NCI-H1930 (cell line): ENCODE results near the gene FMO5.
"Not testable (repeated sequence)": the region's sequence is repeated elsewhere in the genome, so short reads cannot be mapped to it uniquely, and the experiment has no call there.

Experiments used
- DNase-seq, 2 experiments: peaks; one replicate each; lab custom pipeline; 2025; lab: John Stamatoyannopoulos, UW

The FMO5 gene

DNA sequence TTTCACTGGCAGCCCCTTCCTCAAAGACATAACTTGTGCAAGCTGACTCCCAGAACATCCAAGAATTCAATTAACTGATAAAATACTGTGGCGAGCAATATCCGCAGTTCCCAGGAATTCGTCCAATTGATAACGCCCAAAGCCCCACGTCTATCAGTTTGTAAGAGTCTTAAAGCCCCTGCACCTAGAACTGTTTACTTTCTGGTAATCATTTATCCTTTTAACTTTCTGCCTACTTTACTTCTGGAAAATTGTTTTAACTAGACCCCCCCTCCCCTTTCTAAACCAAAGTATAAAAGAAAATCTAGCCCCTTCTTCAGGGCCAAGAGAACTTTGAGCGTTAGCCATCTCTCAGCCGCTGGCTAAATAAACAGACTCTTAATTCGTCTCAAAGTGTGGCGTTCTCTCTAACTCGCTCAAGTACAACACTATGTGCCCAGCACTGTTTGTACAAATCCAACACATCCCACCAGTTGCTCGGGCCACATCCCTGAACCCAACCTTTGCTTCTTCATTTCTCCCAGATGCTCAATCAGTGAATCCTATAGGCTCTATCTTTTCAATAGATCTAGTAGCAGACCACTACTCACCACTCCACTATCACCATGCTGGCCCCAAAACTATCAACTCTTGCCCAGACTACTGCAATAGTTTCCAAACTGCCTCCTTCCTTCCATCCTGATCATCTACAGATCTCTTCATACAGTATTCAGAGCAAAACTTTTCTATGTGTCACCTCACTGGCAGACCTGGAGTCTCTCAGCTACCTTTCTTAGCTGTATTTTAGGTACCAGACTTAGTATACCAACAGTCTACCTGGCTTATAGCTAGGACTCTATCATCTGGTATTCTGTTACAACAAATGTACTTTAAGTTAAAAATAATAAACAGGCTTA is 14.0 kb upstream of the FMO5 start:
- DNase-seq: no peak

DNA sequence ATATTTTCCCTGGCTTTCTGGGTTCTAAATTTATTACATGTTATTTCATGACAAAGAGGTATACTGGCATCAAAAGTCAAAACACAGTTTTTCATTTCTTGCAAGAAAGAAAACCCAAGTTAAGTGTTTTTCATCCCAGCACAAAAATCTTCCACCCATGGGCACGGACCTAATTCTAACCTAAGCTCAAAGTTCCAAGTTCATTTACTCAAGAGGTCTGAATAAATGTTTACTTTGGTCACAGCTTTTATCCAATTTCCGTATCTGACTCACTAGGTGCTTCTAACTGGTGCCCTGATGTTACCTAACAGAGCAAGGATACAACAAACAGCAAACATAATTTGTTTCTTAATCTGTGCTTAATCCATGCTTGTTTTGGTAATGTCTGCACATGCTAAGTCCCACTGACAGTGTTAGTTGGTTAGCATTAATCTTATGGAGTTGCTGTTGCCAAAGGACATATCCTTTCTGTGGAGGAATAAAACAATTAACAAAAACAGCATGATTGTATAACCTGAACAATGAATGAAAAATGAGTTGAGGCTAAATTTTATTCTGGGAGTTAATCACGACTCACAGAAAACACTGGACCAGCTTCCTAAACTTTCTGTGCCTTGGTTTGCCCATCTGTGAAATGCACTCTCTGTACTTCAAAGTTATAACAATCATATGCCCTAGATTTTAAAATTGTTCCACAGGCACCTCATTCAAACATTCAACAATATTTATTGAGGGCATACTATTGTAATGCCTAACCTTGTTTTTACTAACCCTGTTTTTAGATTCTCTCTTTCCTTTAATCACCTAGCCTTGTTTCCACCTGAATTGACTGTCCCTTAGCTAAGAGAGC is 13.1 kb upstream of the FMO5 start:
- DNase-seq: no peak

DNA sequence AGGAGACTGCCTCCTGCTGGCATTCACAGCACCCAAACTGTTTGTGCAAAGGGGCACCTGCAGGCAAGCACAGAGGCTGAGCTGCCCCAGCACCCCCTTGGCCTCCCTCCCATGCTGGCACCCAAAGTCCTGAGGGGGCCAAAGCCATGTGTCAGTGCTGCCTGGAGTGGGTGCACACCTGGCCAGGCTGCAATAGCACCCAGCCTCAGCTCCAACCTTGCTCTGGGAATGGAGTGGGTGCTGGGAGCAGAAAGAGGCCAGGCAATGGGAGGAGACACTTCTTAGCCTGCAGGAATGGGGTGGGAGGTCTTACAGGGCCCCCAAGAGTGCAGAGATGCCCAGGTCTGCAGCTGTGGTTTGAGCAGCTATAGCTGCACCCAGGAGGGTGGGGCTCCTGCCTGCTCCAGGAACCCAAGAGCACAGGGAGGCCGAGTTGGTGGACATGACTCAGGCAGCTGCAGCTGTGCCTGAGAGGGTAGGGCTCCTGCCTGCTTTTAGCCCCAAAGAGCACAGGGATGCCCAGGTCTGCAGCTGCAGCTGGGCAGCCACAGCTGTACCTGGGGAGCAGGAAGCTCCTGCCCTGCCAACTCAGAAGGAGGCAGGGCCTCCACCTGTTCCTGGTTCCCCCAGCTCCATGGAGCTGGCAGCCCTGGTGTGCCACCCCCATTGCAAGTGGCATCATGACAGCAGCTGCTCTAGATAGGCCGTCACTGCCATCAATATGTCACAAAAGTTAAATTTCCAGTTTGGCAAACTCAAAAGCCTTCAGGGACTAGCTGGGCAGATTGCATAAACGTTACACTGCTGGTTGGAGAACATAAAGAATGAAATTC is 12.0 kb upstream of the FMO5 start:
- no peak for DNase-seq

DNA sequence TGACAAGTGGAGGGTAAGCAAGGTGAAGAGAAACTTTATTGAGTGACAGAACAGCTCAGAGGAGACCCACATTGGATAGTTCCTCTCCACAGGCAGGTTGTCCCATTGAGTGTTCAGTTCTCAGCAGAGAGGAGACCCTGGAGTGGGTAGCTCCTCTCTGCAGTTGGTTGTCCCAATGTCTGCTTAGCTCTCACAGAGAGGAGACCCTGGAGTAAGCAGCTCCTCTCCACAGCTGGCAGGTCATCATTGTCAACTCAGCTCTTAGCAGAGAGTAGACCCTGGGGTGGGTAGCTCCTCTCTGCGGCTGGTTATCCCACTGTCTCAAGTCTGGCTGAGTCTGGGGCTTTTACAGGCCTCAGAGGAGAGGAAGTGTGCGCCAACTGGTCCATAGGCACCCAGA is 11.3 kb upstream of the FMO5 start:
- no peak for DNase-seq

- DNase-seq: no peak
Observed at GRCh38 chr1:147235822-147236221, 10.7 kb upstream of the FMO5 start.

DNA sequence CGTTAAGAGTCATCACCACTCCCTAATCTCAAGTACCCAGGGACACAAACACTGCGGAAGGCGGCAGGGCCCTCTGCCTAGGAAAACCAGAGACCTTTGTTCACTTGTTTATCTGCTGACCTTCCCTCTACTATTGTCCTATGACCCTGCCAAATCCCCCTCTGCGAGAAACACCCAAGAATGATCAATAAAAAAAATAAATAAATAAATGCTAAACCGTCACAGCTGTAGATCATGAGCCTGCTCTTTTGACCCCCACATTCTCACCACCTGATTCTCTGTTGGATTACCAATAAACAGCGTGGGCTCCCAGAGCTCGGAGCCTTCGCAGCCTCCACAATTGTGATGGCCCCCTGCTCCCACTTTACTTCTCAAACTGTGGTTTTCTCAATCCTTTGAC is 8.8 kb upstream of the FMO5 start:
- DNase-seq: not testable (repeated sequence)

DNA sequence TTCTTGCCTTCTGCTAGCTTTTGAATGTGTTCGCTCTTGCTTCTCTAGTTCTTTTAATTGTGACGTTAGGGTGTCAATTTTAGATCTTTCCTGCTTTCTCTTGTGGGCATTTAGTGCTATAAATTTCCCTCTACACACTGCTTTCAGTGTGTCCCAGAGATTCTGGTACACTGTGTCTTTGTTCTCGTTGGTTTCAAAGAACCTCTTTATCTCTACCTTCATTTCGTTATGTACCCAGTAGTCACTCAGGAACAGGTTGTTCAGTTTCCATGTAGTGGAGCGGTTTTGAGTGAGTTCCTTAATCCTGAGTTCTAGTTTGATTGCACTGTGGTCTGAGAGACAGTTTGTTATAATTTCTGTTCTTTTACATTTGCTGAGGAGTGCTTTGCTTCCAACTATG is 5.9 kb upstream of the FMO5 start:
- not testable (repeated sequence) for DNase-seq

GRCh38 chr1:147223740-147224615 is 1.2 kb downstream of the FMO5 start:
- no peak for DNase-seq

GRCh38 chr1:147218606-147219005 is 6.5 kb downstream of the FMO5 start:
- no peak for DNase-seq

DNA sequence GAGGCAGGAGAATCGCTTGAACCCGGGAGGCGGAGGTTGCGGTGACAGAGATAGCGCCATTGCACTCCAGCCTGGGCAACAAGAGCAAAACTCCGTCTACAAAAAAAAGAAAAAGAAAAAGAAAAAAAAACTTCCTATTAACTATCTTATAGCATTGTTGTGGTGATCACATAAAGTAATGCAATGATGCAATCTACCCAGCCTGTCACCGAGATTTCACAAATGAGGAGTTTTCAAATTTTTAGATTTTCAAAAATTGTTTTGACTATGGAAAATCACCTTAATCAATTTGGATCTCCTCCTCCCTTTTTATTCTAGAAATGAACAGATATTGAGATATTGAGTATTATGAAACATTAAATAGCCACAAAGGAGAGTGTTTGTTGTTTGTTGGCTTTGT is 8.0 kb downstream of the FMO5 start:
- DNase-seq: no peak

DNA sequence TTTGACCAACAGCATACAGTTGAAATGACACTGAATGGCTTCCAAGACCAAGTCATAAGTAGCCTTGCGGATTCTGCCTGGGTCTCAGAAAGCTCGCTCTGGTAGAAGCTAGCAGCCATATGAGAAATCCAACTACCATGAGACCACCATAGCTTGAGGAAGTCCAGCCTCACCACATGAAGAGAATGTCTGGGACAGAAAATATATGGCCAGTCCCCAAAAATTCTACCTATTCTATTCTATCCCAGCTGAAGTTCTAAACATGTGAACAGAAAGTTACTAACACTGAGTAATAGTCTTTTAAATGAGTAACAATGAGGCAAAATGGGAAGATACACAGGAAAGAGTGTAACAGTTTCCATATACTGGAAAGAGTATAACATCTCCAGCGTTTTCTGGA is 9.0 kb downstream of the FMO5 start:
- DNase-seq: no peak

DNA sequence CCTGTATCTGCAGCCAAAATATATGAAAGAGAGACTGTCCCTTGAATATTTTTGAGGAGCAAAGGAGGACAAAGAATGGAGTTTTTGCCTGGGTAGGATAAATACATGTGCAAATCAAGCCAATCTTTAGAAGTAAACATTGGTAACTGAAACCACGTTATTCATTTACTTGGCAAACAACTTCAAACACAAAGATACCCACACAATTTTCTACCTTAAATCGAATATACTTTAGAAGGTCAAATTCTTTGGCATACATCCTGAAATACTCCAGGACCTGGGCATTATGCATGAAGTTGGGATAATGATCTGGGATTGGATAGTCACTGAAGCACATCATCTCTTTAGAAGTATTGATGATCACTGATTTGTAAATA is 9.6 kb downstream of the FMO5 start:
- no peak for DNase-seq

- DNase-seq: no peak
Observed at GRCh38 chr1:147214842-147215539, 10.1 kb downstream of the FMO5 start.

- DNase-seq: no peak
Observed at GRCh38 chr1:147214325-147214724, 10.8 kb downstream of the FMO5 start.

DNA sequence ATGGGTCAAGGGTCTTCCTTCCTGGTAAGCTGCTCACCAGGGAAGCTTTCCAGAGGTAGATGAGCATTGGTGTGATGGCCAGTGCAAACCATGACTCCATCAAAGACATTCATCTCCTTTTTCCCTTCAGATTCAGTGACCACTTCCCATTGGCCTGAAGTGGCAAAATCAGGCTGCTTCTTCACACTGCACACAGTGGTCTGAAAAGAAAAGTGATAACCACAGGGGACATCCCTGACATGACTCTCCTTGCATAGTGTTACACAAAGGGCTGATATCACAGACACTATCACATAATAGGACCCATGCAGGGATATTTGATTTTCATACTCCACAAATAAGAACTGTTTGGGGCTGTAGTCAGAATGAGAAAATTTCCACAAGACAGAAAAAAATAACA is 11.9 kb downstream of the FMO5 start:
- no peak for DNase-seq

DNA sequence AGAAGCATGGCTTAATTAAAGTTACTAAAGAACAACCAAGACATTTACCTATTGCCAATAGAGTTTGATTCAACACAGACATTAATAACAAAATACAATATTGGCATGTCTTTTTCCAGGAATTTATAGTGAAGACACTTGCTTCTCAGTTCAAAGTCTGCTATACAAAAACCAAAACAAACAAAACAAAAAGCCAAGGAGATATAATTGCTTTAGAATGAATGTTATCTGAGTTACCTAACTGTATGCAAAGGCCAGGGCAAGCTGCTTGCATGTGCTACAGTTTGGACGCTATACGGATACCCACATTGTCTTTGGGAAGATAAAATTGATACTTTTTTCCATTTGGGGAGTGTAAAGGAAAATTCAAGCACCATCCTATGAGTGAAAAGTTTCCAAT is 13.6 kb downstream of the FMO5 start:
- DNase-seq: no peak

DNA sequence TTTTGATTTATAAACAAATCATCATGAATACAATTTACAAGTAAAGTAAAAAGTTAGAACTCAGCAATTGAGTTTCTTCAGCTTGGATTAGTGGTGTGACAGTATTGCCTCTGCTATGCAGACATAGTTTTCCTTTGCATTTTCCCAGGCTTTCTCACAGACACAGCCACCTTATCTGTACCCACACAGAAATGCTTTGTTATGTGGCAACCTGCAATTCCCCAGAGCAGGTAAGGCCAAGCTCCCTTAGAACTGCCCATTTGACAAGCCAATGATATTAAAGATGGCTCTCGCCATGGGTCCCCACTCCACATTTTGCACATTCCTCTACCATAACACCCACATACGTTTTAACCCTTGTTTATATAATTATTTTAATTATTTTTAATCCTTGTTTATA is 14.2 kb downstream of the FMO5 start:
- no peak for DNase-seq

DNA sequence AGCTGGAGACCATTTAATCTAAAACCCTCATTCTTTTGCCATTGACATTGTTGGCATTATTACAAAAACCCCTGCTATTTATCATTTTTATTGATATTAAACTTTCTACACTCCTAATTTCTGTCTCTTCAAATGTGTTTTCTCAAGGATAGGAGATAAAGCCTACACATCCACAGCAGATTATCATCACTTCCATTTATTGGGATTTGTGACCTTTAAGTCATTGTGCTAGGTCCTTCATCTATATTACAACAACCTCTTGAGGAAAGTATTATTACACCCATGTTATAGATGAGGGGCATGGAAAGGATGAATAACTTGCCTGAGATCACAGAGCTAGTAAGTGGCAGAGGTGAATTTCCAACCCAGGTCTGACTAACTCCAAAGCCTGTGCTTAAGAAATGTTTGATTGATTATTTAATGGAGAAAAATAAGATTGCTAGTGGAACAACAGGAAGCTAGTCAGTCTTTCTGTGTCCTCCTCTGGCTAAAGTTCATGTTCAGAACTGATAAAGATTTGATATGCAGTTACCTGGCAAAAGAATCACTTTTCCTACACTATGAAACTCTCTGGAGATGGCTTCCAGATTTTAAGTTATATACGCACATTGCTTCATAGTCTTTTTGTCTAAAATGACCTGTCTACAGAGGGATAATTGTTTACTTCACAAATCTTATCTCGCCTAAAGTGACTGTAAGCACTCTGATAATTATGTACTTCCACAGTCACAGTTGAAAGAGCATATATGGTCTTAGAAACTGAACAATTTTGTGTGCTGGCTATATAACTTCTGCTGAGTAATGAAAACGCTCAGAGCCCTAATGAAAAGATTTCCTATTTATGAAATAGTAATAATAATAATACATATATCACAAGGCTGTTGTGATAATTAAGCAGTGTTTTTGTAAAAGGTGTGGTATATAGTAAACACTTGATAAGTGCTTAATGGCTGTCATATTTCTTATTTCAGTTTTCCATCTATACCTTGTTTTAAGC is 15.0 kb downstream of the FMO5 start:
- DNase-seq: no peak

GRCh38 chr1:147208619-147209018 is 16.5 kb downstream of the FMO5 start:
- no peak for DNase-seq
